OCI-LY1 (cell line): ENCODE measurements around the gene GMDS.

Experiments
- H2AFZ ChIP-seq: fragments of 200-600 bp; sonication (generic), shearing (Covaris generic); 2 replicates; pipeline ENCODE4 v1.6.0; 2014; ENCODE audit warnings: antibody characterized with exemption, mild to moderate bottlenecking, low read length
- H3F3A ChIP-seq: fragments of 200-600 bp; sonication (generic), shearing (Covaris generic); 2 replicates; pipeline ENCODE4 v1.6.0; 2014; ENCODE audit warnings: mild to moderate bottlenecking, antibody characterized with exemption, low read length, moderate library complexity; ENCODE audit not compliant: insufficient read depth
- H3K27ac ChIP-seq: fragments of 200-600 bp; sonication (generic); 2 replicates; pipeline ENCODE4 v1.5.1; 2014; ENCODE audit warnings: low read length, mixed run types, mild to moderate bottlenecking, low read depth; ENCODE audit not compliant: poor library complexity, severe bottlenecking
- H3K27me3 ChIP-seq: fragments of 200-600 bp; sonication (generic); 2 replicates; pipeline ENCODE4 v1.6.0; 2014; ENCODE audit warnings: antibody characterized with exemption, mild to moderate bottlenecking, low read length, moderate library complexity; ENCODE audit not compliant: insufficient read depth
- H3K36me3 ChIP-seq: fragments of 200-600 bp; sonication (generic); 2 replicates; pipeline ENCODE4 v1.6.1; 2014; ENCODE audit warnings: mild to moderate bottlenecking, antibody characterized with exemption, low read length, moderate library complexity, mixed read lengths; ENCODE audit not compliant: insufficient read depth
- H3K4me1 ChIP-seq: fragments of 200-600 bp; sonication (generic); 2 replicates; pipeline ENCODE4 v1.5.1; 2014; ENCODE audit warnings: mild to moderate bottlenecking, low read length, moderate library complexity; ENCODE audit not compliant: insufficient read depth, severe bottlenecking
- H3K4me2 ChIP-seq: fragments of 200-600 bp; sonication (generic), shearing (Covaris generic); 2 replicates; pipeline ENCODE4 v1.6.1; 2014; ENCODE audit warnings: low read length
- H3K4me3 ChIP-seq: fragments of 200-600 bp; sonication (generic); 2 replicates; pipeline ENCODE4 v1.5.1; 2014; ENCODE audit warnings: low read length, low read depth, mild to moderate bottlenecking, mixed read lengths; ENCODE audit not compliant: poor library complexity, severe bottlenecking
- H3K79me2 ChIP-seq: fragments of 200-600 bp; shearing (Covaris generic); 2 replicates; pipeline ENCODE4 v1.6.1; 2016; ENCODE audit warnings: mixed run types, low read length, mixed read lengths; ENCODE audit not compliant: insufficient read depth
- H3K9ac ChIP-seq: fragments of 200-600 bp; sonication (generic), shearing (Covaris generic); 2 replicates; pipeline ENCODE4 v1.6.1; 2014; ENCODE audit warnings: mild to moderate bottlenecking, low read length, mixed read lengths
- H3K9me2 ChIP-seq: fragments of 200-600 bp; sonication (generic), shearing (Covaris generic); 2 replicates; pipeline ENCODE4 v1.6.1; 2014; ENCODE audit warnings: low read depth, mild to moderate bottlenecking, low read length, mixed read lengths
- H3K9me3 ChIP-seq: fragments of 200-600 bp; shearing (Covaris generic); 2 replicates; pipeline ENCODE4 v1.6.1; 2014; ENCODE audit warnings: low read length, mixed read lengths
- H4K20me1 ChIP-seq: fragments of 200-600 bp; sonication (generic), shearing (Covaris generic); 2 replicates; pipeline ENCODE4 v1.6.0; 2016; ENCODE audit warnings: mild to moderate bottlenecking, low read length; ENCODE audit not compliant: insufficient read depth
- CTCF ChIP-seq: fragments of 200-600 bp; sonication (generic), shearing (Covaris generic); IDR thresholded peaks from 2 replicates; pipeline ENCODE4 v1.5.1; 2017; ENCODE audit warnings: mild to moderate bottlenecking, antibody characterized with exemption, low read length, moderate library complexity, mixed read lengths
- EZH2 ChIP-seq: fragments of 200-600 bp; sonication (generic), shearing (Covaris generic); IDR thresholded peaks from 2 replicates; pipeline ENCODE4 v1.8.0; 2017; ENCODE audit warnings: borderline replicate concordance, mixed run types, mild to moderate bottlenecking, antibody characterized with exemption, low read length, moderate library complexity, mixed read lengths

The GMDS gene

GRCh38 chr6:1689141-1689540, 556.3 kb downstream of the GMDS start:
- Histone ChIP-seq H3K4me1 (no peaks in the 10 kb centered on the region), H3F3A (no peaks in the 10 kb centered on the region), H3K79me2 (no peaks in the 10 kb centered on the region), H3K9me2 (no peaks in the 10 kb centered on the region), H3K4me2 (no peak overlapping the region), H3K27me3 (no peaks in the 10 kb centered on the region), H3K4me3 (no peak overlapping the region), H3K9ac (no peak overlapping the region), H4K20me1 (no peaks in the 10 kb centered on the region), H3K27ac (no peak overlapping the region), H3K36me3 (peaks cover 20% of the 10 kb centered on the region), H2AFZ (no peak overlapping the region), H3K9me3 (peaks cover 4% of the 10 kb centered on the region; the same call in 1 of the 2 replicates)
- TF ChIP-seq CTCF (no peak), EZH2 (no peak)

GRCh38 chr6:1688396-1688795, 557.0 kb downstream of the GMDS start:
- no peak overlapping the region for H3K4me2 ChIP-seq
- H3K4me3 ChIP-seq: no peak overlapping the region
- no peak overlapping the region for H3K27ac ChIP-seq
- H3K9me3 ChIP-seq: peaks cover 4% of the 10 kb centered on the region; the same call in 1 of the 2 replicates
- no peaks in the 10 kb centered on the region for H3F3A ChIP-seq
- H3K9me2 ChIP-seq: no peaks in the 10 kb centered on the region
- H3K36me3 ChIP-seq: peaks cover 14% of the 10 kb centered on the region
- no peaks in the 10 kb centered on the region for H3K27me3 ChIP-seq
- TF ChIP-seq CTCF (no peak), EZH2 (no peak)
- H3K79me2 ChIP-seq: no peaks in the 10 kb centered on the region
- no peaks in the 10 kb centered on the region for H4K20me1 ChIP-seq
- no peak overlapping the region for H3K9ac ChIP-seq
- no peak overlapping the region for H2AFZ ChIP-seq
- H3K4me1 ChIP-seq: no peaks in the 10 kb centered on the region

GRCh38 chr6:1687402-1687801, 558.0 kb downstream of the GMDS start:
- no peaks in the 10 kb centered on the region for H3K9me3 ChIP-seq
- no peaks in the 10 kb centered on the region for H3F3A ChIP-seq
- H4K20me1 ChIP-seq: no peaks in the 10 kb centered on the region
- no peak overlapping the region for H2AFZ ChIP-seq
- H3K27ac ChIP-seq: no peak overlapping the region
- no peak overlapping the region for H3K4me2 ChIP-seq
- H3K36me3 ChIP-seq: peaks cover 9% of the 10 kb centered on the region
- H3K9me2 ChIP-seq: no peaks in the 10 kb centered on the region
- no peak overlapping the region for H3K4me3 ChIP-seq
- no peak for TF ChIP-seq EZH2
- H3K27me3 ChIP-seq: no peaks in the 10 kb centered on the region
- H3K9ac ChIP-seq: no peak overlapping the region
- no peaks in the 10 kb centered on the region for H3K79me2 ChIP-seq
- no peaks in the 10 kb centered on the region for H3K4me1 ChIP-seq
